DMS153 treated with DMSO at 0.1 percent for 48 hours (cell line): ENCODE results near the gene PIGM.

Experiments
- DNase-seq: peaks from one replicate; lab custom pipeline; 2025; ENCODE audit not compliant: unreplicated experiment; lab: John Stamatoyannopoulos, UW

Gene PIGM

GRCh38 chr1:159990005-159990404 lies 41.8 kb downstream of the PIGM start:
- DNase-seq, result no peak

- no peak for DNase-seq
Measured at GRCh38 chr1:159989581-159989980, 42.2 kb downstream of the PIGM start.

GRCh38 chr1:159988006-159988405 lies 43.8 kb downstream of the PIGM start:
- DNase-seq, result no peak

GRCh38 chr1:159987186-159987585 lies 44.6 kb downstream of the PIGM start:
- no peak for DNase-seq

- no peak for DNase-seq
Measured at GRCh38 chr1:159986531-159986930, 45.3 kb downstream of the PIGM start.

- DNase-seq, result no peak
Measured at GRCh38 chr1:159986093-159986492, 45.7 kb downstream of the PIGM start.

GRCh38 chr1:159985473-159985872 lies 46.3 kb downstream of the PIGM start:
- no peak for DNase-seq

- DNase-seq, result no peak
Measured at GRCh38 chr1:159983681-159984080, 48.1 kb downstream of the PIGM start.

- no peak for DNase-seq
Measured at GRCh38 chr1:159982280-159982679, 49.5 kb downstream of the PIGM start.

GRCh38 chr1:159981351-159982055 lies 50.3 kb downstream of the PIGM start:
- DNase-seq, result no peak

GRCh38 chr1:159980786-159981185 lies 51.0 kb downstream of the PIGM start:
- no peak for DNase-seq

- DNase-seq, result no peak
Measured at GRCh38 chr1:159980076-159980475, 51.7 kb downstream of the PIGM start.

- no peak for DNase-seq
Measured at GRCh38 chr1:159979257-159979656, 52.5 kb downstream of the PIGM start.

- DNase-seq, result no peak
Measured at GRCh38 chr1:159978107-159978398, 53.7 kb downstream of the PIGM start.

GRCh38 chr1:159977364-159978106 lies 54.3 kb downstream of the PIGM start:
- DNase-seq, result no peak
